AG04450 (cell line): ENCODE results near the gene NPHP4. TPM values are rescaled to one million over a fixed set of nuclear protein-coding genes. Genes with fewer than 3 reads are reported as not detected.

Experiments used
- CTCF ChIA-PET: fragments of 300-600, 350-600 bp; formaldehyde crosslinking; extraction: SDS; loops from one replicate; lab custom pipeline; 2022; ENCODE audit warnings: antibody characterized with exemption, inconsistent platforms; lab: Charles Lee
- POLR2A ChIA-PET: fragments of 350-600 bp; formaldehyde crosslinking; extraction: SDS; loops from one replicate; lab custom pipeline; 2021; ENCODE audit warnings: antibody characterized with exemption, inconsistent platforms; lab: Yijun Ruan, JAX
- DNase-seq: peaks from one replicate; pipeline ENCODE4 v3.0.0-alpha.2; 2011; ENCODE audit warnings: low read depth, low spot score
- H3K27ac ChIP-seq: one replicate; pipeline ENCODE4 v1.5.1; 2012; ENCODE audit warnings: low read depth, low read length, control low read depth
- H3K27me3 ChIP-seq: one replicate; pipeline ENCODE4 v1.6.0; 2012; ENCODE audit warnings: low read length; ENCODE audit not compliant: control insufficient read depth, insufficient read depth
- H3K4me3 ChIP-seq: 2 replicates; pipeline ENCODE4 v1.5.1; 2011; ENCODE audit warnings: mild to moderate bottlenecking, low read depth, low read length, control low read depth
- H3K9me3 ChIP-seq: 2 replicates; pipeline ENCODE4 v1.5.1; 2012; ENCODE audit warnings: low read length; ENCODE audit not compliant: control insufficient read depth, insufficient read depth
- polyA plus RNA-seq: library from polyadenylated mRNA; depleted of rRNA; stranded (reverse); fragments of >200 nt; gene quantifications from 2 replicates; pipeline ENCODE4 v1.2.3, GENCODE V29; 2011
- TF ChIP-seq, protein P1 (sequence below): IDR thresholded peaks from 2 replicates; pipeline ENCODE4 v1.5.1; 2011; ENCODE audit warnings: low read depth, low read length, control low read depth, inconsistent platforms

NPHP4 gene
- polyA plus RNA-seq, 1 experiment = 1.6 TPM

DNA sequence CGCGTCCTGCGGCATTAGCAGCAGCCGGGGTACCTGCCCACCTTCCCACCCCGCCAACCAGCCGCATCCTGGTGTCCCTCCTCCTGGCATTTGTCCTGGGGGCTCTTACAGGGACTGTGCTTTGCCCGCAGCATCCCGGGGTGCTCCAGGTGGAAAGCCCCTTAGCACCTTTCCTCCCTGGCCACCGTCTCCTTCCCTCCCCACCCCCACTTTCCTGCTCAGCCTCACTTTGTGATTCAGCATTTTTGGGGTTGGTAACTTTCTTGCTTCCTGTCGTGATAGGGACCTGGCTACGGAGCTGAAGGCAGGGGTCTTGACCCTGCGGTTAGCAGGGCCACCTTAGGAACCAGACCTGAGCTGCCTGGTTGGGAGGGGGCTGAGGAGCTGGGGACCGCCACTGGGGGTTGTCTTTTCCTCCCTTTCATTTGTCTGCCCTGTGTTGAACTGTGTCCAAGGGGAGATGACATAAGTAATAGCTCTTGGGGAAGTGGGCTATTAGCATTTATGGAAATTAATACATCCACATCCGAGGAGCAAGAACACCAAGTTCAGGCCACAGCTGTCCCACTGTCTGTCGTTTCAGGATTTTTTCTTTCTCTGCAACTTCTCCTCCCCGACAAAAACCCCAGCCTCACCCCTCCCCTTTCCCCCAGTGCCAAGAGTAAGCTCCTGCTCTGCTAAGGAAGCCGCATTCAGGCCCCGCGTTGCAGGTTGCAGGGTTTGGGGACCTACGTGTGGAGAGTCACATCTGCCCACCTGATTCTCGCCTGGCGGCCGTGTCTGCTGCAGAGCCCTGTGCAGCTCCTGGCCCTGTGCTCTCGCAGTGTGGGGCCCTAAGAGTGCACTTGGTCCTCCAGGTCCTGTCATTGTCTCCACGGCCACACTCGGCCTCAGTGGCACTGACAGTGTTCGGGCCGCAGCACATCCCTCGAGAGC lies 1.6 kb upstream of the NPHP4 start:
- no peaks in the 10 kb centered on the region for H3K9me3 ChIP-seq
- CTCF ChIA-PET = interaction anchor here (1.5 kb wide), 1 partner anchor 10 kb away, joined by 4 read pairs; no protein-coding TSS in a partner anchor
- POLR2A ChIA-PET = no interaction called here
- TF ChIP-seq, protein P1, sequence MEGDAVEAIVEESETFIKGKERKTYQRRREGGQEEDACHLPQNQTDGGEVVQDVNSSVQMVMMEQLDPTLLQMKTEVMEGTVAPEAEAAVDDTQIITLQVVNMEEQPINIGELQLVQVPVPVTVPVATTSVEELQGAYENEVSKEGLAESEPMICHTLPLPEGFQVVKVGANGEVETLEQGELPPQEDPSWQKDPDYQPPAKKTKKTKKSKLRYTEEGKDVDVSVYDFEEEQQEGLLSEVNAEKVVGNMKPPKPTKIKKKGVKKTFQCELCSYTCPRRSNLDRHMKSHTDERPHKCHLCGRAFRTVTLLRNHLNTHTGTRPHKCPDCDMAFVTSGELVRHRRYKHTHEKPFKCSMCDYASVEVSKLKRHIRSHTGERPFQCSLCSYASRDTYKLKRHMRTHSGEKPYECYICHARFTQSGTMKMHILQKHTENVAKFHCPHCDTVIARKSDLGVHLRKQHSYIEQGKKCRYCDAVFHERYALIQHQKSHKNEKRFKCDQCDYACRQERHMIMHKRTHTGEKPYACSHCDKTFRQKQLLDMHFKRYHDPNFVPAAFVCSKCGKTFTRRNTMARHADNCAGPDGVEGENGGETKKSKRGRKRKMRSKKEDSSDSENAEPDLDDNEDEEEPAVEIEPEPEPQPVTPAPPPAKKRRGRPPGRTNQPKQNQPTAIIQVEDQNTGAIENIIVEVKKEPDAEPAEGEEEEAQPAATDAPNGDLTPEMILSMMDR = no peak
- H3K27ac ChIP-seq = no peak overlapping the region
- H3K4me3 ChIP-seq = peak overlapping the region; percentile 68
- no peak for DNase-seq
- H3K27me3 ChIP-seq = no peaks in the 10 kb centered on the region

DNA sequence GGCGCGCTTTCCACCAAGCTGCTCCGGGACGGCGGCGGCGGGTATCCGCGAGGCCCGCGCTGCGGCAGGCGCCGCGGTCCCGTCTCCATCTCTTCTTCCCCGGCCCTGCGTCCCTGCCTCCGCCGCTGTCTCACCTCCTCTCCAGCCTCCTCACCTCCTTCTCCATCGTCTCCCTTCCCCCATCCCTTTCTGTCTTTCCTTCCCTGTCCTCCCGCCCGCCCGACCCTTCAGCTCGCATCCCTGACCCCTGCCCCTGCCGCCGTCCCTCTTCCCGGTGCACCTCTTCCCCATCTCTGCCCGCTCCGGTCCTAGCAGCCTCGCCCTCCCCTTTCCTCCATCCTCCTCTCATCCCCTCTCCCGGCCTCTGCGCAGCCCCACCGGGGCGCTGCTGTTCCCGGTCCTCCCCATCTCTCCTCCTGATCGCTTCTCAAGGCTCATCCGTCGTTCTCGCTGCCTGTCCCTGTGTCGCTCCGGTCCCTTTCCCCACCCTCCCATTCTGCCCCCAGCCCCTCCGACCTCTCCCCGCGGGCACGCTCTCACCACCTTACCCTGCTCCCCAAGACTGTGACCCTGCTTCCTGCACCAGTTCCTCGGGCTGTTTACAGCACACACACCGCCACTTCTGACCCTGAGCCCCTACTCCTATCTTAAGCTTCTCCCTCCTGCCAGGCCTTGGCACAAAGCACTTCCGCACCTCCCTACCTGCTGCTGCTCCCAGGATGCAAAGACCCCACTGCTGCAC lies 760 bp upstream of the NPHP4 start:
- Histone ChIP-seq H3K27ac (no peak overlapping the region), H3K4me3 (peak overlapping the region; percentile 68), H3K9me3 (no peaks in the 10 kb centered on the region), H3K27me3 (no peaks in the 10 kb centered on the region)
- DNase-seq = no peak
- CTCF ChIA-PET = interaction anchor here (0.7 to 1.5 kb wide), 4 partner anchors 9 to 212 kb away, joined by 3 to 5 read pairs (median 4); no protein-coding TSS in a partner anchor
- TF ChIP-seq, protein P1 = no peak
- POLR2A ChIA-PET = interaction anchor here (0.5 to 1.0 kb wide), 3 partner anchors 10 to 343 kb away, joined by 3 to 10 read pairs (median 3); no protein-coding TSS in a partner anchor

DNA sequence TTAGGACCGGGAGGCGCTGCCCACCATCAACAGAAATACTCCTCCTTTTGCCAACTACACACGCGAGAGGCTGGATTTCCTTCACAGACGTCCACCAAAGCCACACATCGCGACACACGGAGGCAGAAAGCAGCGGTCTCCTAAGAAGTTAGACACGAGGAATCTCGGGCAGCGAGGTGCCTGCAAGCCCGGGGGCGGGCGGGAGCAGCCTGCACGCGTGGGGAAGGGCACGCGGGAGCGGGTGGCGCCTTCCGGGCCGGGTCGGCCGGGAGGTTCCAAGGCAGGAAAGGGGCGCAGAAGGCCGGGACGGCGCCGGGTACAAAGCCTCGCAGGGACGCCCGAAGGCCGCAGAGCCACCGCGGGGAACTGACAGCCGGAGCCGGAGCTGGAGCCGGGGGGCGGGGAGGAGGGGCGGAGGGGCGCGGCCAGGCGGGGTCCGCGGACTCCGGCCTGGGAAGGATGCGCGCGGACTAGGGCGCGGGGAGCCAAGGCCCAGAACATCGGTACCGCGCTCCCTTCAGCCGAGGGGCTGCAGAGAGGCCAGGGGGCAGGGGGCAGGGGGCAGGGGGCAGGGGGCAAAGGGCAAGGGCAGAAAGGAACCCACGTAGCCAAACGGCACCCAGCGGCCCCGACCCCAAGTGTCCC lies 722 bp downstream of the NPHP4 start:
- POLR2A ChIA-PET = interaction anchor here (0.6 kb wide), 1 partner anchor 144 kb away, joined by 3 read pairs; no protein-coding TSS in a partner anchor
- no peaks in the 10 kb centered on the region for H3K9me3 ChIP-seq
- CTCF ChIA-PET = interaction anchor here (0.7 kb wide), 1 partner anchor 16 kb away, joined by 6 read pairs; no protein-coding TSS in a partner anchor
- no peak overlapping the region for H3K27ac ChIP-seq
- peak overlapping the region; percentile 72 for H3K4me3 ChIP-seq
- TF ChIP-seq, protein P1 = no peak
- H3K27me3 ChIP-seq = no peaks in the 10 kb centered on the region
- no peak for DNase-seq

- TF ChIP-seq, protein P1 = no peak
- DNase-seq = no peak
- Histone ChIP-seq H3K27me3 (no peaks in the 10 kb centered on the region), H3K27ac (no peak overlapping the region), H3K9me3 (no peaks in the 10 kb centered on the region), H3K4me3 (peak overlapping the region; percentile 72)
- CTCF ChIA-PET = interaction anchor here (0.7 to 1.2 kb wide), 2 partner anchors 15 to 214 kb away, joined by 3 to 6 read pairs; no protein-coding TSS in a partner anchor
- POLR2A ChIA-PET = interaction anchor here (0.6 kb wide), 1 partner anchor 144 kb away, joined by 3 read pairs; no protein-coding TSS in a partner anchor
Observed at GRCh38 chr1:5990913-5991312, 1.3 kb downstream of the NPHP4 start.
